Panc1 (cell line): ENCODE data around the gene LHPP. TPM values are rescaled to one million over a fixed set of nuclear protein-coding genes. Genes with fewer than 3 reads are reported as not detected.

Experiments
- ATAC-seq: fragments of 200-7000 bp; cut with Tn5 transposase; 2 replicates; pipeline ENCODE4 v1.9.1; 2020; ENCODE audit warnings: mild to moderate bottlenecking, moderate library complexity
- BruUV-seq: library from RNA; stranded (reverse); fragments of 400-500 nt; replicated peaks from 2 replicates; lab custom pipeline; 2021; lab: Mats Ljungman, UMichigan
- CTCF ChIA-PET: fragments of 300-600 bp; sonication (Branson Sonifier 250); formaldehyde crosslinking; loops from one replicate; lab custom pipeline; 2022; ENCODE audit warnings: antibody characterized with exemption; lab: Charles Lee
- POLR2A ChIA-PET: fragments of 300-600 bp; sonication (Branson Sonifier 250); formaldehyde crosslinking; loops from one replicate; lab custom pipeline; 2022; ENCODE audit warnings: antibody characterized with exemption; lab: Charles Lee
- DNase-seq: peaks from one replicate; pipeline ENCODE4 v3.0.0-alpha.2; 2010; ENCODE audit warnings: low read depth, low spot score
- H3K27ac ChIP-seq: 2 replicates; pipeline ENCODE4 v1.5.1; 2011; ENCODE audit warnings: mild to moderate bottlenecking, low read length, inconsistent platforms
- H3K27me3 ChIP-seq: fragments of 200-500 bp; sonication (Bioruptor generic); 2 replicates; pipeline ENCODE4 v1.6.0; 2014; ENCODE audit warnings: low read length, inconsistent platforms; ENCODE audit not compliant: control insufficient read depth, insufficient read depth
- H3K36me3 ChIP-seq: fragments of 200-500 bp; sonication (Bioruptor generic); 2 replicates; pipeline ENCODE4 v1.5.1; 2014; ENCODE audit warnings: inconsistent platforms, mild to moderate bottlenecking, low read length, moderate library complexity; ENCODE audit not compliant: control insufficient read depth, insufficient read depth
- H3K4me1 ChIP-seq: 2 replicates; pipeline ENCODE4 v1.5.1; 2011; ENCODE audit warnings: inconsistent platforms, mild to moderate bottlenecking, low read length, moderate library complexity; ENCODE audit not compliant: control insufficient read depth, insufficient read depth
- H3K4me3 ChIP-seq, 2 experiments: 2 replicates each; pipeline ENCODE4 v1.5.1; 2011 to 2012; ENCODE audit warnings: low read depth in 2 of 2, low read length in 2 of 2, mild to moderate bottlenecking in 2 of 2, inconsistent platforms in 1 of 2, moderate library complexity in 1 of 2
- H3K9me3 ChIP-seq: fragments of 200-500 bp; sonication (Bioruptor generic); 2 replicates; pipeline ENCODE4 v1.5.1; 2014; ENCODE audit warnings: low read depth, mild to moderate bottlenecking, inconsistent platforms, low read length, moderate library complexity; ENCODE audit not compliant: control insufficient read depth, insufficient read depth
- CTCF ChIP-seq: fragments of 450-650 bp; IDR thresholded peaks from 2 replicates; pipeline ENCODE4 v1.5.1; 2017; ENCODE audit warnings: mild to moderate bottlenecking
- POLR2AphosphoS5 ChIP-seq: IDR thresholded peaks from 2 replicates; pipeline ENCODE4 v1.6.1; 2012; ENCODE audit warnings: mild to moderate bottlenecking, low read depth, low read length, moderate library complexity
- REST ChIP-seq, 2 experiments: IDR thresholded peaks; 2 replicates each; pipeline ENCODE4 v1.6.1; 2011 to 2012; ENCODE audit warnings: low read depth in 2 of 2, control low read depth in 1 of 2, low read length in 1 of 2, mild to moderate bottlenecking in 1 of 2, moderate library complexity in 1 of 2; ENCODE audit not compliant: insufficient read depth in 1 of 2
- SIN3A ChIP-seq: IDR thresholded peaks from 2 replicates; pipeline ENCODE4 v1.6.1; 2012; ENCODE audit warnings: low read depth, mild to moderate bottlenecking, low read length, moderate library complexity, borderline replicate concordance; ENCODE audit not compliant: insufficient read depth
- TCF7L2 ChIP-seq: IDR thresholded peaks from 2 replicates; pipeline ENCODE4 v1.6.1; 2011; ENCODE audit warnings: mild to moderate bottlenecking, low read depth, low read length, inconsistent platforms
- in situ Hi-C: cut with HindIII; loops from 2 replicates; pipeline ENCODE4 v1.10.0; 2016; ENCODE audit warnings: low sequenced_read_pairs, low pct_unique_long_range_greater_than_20kb
- intact Hi-C: fragments of 100-400 bp; cut with micrococcal nuclease; formaldehyde crosslinking; loops from one replicate; pipeline ENCODE4 v1.10.0; 2022; ENCODE audit not compliant: unreplicated experiment
- total RNA-seq: library from RNA; stranded (reverse); gene quantifications from one replicate; pipeline ENCODE4 v1.2.1, GENCODE V29; 2021; ENCODE audit not compliant: unreplicated experiment

The LHPP gene
- total RNA-seq, 1 experiment from 2014 or later, result 15.0 TPM

- H3K9me3 ChIP-seq, result no peaks in the 10 kb centered on the region
- TF ChIP-seq REST (IDR thresholded peaks at IDR 0.05; ENCODE audit: insufficient read depth in 1 of 2, low read depth in 2 of 2, low read length in 1 of 2) (no peak), POLR2AphosphoS5 (no peak), SIN3A (no peak), TCF7L2 (no peak), CTCF (no peak)
- H3K4me3 ChIP-seq, result no peak overlapping the region
- H3K4me1 ChIP-seq, result peaks cover 5% of the 10 kb centered on the region
- intact Hi-C loops (no loop called here), in situ Hi-C loops (no loop called here)
- ChIA-PET POLR2A (no interaction called here), CTCF (interaction anchor here (0.6 kb wide), 1 partner anchor 110 kb away, joined by 3 read pairs; no protein-coding TSS in a partner anchor)
- no peaks in the 10 kb centered on the region for H3K36me3 ChIP-seq
- H3K27ac ChIP-seq, result no peak overlapping the region
- ATAC-seq, result peak; percentile 41; the same call in 1 of the 2 replicates
- no peak for DNase-seq
- no peaks in the 10 kb centered on the region for H3K27me3 ChIP-seq
- no TSS peak for BruUV-seq
Measured at GRCh38 chr10:124632064-124632531, 170.5 kb downstream of the LHPP start.

GRCh38 chr10:124632566-124632965 lies 170.9 kb downstream of the LHPP start:
- Histone ChIP-seq H3K27me3 (no peaks in the 10 kb centered on the region), H3K36me3 (no peaks in the 10 kb centered on the region), H3K4me3 (no peak overlapping the region), H3K27ac (no peak overlapping the region), H3K9me3 (no peaks in the 10 kb centered on the region), H3K4me1 (peaks cover 2% of the 10 kb centered on the region)
- POLR2A ChIA-PET, result no interaction called here
- intact Hi-C loops (no loop called here), in situ Hi-C loops (no loop called here)
- CTCF ChIA-PET, result interaction anchor here (0.6 kb wide), 1 partner anchor 109 kb away, joined by 3 read pairs; no protein-coding TSS in a partner anchor
- BruUV-seq, result no TSS peak
- DNase-seq (no peak), ATAC-seq (no peak)
- TF ChIP-seq REST (IDR thresholded peaks at IDR 0.05; ENCODE audit: insufficient read depth in 1 of 2, low read depth in 2 of 2, low read length in 1 of 2) (no peak), SIN3A (no peak), POLR2AphosphoS5 (no peak), CTCF (no peak)
